ENCODE results near the gene GHRHR. TPM values are rescaled to one million over a fixed set of nuclear protein-coding genes. Genes with fewer than 3 reads are reported as not detected.

Gene GHRHR
- total and polyA plus RNA-seq, 2 experiments from 2014 or later = 12.2 TPM; not detected in 1

DNA sequence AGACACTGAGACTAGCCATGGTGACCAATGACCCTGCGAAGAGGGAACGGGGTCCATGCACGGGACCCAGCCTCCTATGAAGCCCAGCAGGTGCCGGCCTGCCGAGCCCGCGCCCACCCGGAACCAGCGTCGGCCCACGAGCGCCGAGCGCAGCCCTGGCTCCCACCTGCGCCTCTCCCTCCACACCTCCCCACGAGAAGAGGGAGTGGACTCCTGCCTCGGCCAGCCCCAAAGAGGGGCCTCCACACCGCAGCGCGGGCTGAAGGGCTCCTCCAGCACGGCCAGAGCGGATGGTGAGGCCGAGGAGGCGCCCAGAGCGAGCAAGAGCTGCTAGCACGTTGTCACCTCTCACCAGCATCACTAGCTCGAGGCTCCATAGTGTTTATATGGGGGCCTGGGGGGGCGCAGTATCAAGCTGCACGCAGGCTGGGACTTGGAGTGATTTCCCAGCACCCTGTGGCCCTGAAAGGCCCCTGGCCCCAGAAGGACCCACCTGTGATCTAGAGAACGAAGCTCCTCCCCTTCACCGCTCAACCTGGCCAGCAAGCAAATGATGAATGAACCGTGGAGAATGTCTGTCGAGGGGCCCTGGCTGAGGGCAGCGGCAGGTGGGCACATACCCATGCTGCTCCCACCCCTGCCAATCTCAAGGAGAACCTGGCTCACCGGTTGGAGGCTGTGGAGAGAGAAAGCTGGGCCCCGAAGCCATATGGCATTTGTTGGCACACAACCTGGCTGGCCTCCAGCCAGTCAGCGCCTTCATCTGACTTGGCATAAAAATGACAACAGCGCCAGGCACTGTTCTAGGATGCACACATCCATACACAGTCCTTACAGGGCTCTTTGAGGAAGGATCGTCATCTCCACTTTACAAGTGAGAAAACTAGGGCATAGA lies 30.7 kb downstream of the GHRHR start:
- 95% methylated on average over 39 of the region's 39 CpGs for WGBS (ENCODE audit: low lambda C conversion rate, missing lambda C conversion rate)
- no peak overlapping the region for H2AFZ ChIP-seq
- H4K20me1 ChIP-seq (ENCODE audit: insufficient read depth, poor library complexity, severe bottlenecking) = no peaks in the 10 kb centered on the region
- H3K4me3 ChIP-seq = no peak overlapping the region
- no peaks in the 10 kb centered on the region for H3K27me3 ChIP-seq
- no peaks in the 10 kb centered on the region for H3K36me3 ChIP-seq (replicated peaks; ENCODE audit: insufficient read depth, low read depth)
- H3K4me1 ChIP-seq (ENCODE audit: insufficient read depth) = no peaks in the 10 kb centered on the region
- no peak overlapping the region for H3K27ac ChIP-seq
- no peaks in the 10 kb centered on the region for H3K79me2 ChIP-seq
- no peaks in the 10 kb centered on the region for H3K9me3 ChIP-seq (ENCODE audit: low read depth)
- no peaks in the 10 kb centered on the region for H3K9me2 ChIP-seq (replicated peaks; ENCODE audit: insufficient read depth)
- TF ChIP-seq EZH2phosphoT487 (IDR thresholded peaks at IDR 0.05; ENCODE audit: low read depth, severe bottlenecking, unreplicated experiment) (no peak), EZH2 (IDR thresholded peaks at IDR 0.05; ENCODE audit: borderline replicate concordance) (no peak)
- TF ChIP-seq, protein P1, sequence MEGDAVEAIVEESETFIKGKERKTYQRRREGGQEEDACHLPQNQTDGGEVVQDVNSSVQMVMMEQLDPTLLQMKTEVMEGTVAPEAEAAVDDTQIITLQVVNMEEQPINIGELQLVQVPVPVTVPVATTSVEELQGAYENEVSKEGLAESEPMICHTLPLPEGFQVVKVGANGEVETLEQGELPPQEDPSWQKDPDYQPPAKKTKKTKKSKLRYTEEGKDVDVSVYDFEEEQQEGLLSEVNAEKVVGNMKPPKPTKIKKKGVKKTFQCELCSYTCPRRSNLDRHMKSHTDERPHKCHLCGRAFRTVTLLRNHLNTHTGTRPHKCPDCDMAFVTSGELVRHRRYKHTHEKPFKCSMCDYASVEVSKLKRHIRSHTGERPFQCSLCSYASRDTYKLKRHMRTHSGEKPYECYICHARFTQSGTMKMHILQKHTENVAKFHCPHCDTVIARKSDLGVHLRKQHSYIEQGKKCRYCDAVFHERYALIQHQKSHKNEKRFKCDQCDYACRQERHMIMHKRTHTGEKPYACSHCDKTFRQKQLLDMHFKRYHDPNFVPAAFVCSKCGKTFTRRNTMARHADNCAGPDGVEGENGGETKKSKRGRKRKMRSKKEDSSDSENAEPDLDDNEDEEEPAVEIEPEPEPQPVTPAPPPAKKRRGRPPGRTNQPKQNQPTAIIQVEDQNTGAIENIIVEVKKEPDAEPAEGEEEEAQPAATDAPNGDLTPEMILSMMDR (IDR thresholded peaks at IDR 0.05; ENCODE audit: poor library complexity) = no peak
- DNase-seq (ENCODE audit: low spot score) = no peak
- H3K4me2 ChIP-seq = no peak overlapping the region

DNA sequence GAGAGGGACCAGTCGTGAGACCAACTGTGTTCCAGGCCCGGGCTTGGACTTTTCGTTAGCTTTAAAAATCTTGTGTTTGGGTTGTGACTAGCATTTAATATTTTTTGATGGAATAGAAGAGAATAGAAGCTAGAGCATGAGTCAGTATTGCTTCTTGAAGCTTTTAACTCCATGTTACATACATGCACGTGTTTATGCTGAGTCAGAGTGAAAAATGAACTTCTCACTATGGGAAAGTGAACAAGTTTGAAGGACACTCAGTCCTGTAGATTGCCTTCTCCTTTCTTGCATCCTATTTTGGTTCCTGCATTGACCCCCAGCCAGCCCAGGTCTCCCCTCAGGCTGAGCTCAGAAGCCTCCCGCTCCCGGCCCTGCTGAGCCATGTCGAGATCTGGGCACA lies 31.8 kb downstream of the GHRHR start:
- Histone ChIP-seq H3K9me2 (replicated peaks; ENCODE audit: insufficient read depth) (no peaks in the 10 kb centered on the region), H3K27me3 (no peaks in the 10 kb centered on the region), H3K79me2 (no peaks in the 10 kb centered on the region), H3K27ac (no peak overlapping the region), H2AFZ (no peak overlapping the region), H3K4me3 (no peak overlapping the region), H3K4me2 (no peak overlapping the region), H3K9me3 (ENCODE audit: low read depth) (no peaks in the 10 kb centered on the region), H3K36me3 (replicated peaks; ENCODE audit: insufficient read depth, low read depth) (no peaks in the 10 kb centered on the region), H4K20me1 (ENCODE audit: insufficient read depth, poor library complexity, severe bottlenecking) (no peaks in the 10 kb centered on the region), H3K4me1 (ENCODE audit: insufficient read depth) (no peaks in the 10 kb centered on the region)
- 91% methylated on average over 7 of the region's 7 CpGs for WGBS (ENCODE audit: low lambda C conversion rate, missing lambda C conversion rate)
- TF ChIP-seq EZH2phosphoT487 (IDR thresholded peaks at IDR 0.05; ENCODE audit: low read depth, severe bottlenecking, unreplicated experiment) (no peak), EZH2 (IDR thresholded peaks at IDR 0.05; ENCODE audit: borderline replicate concordance) (no peak)
- TF ChIP-seq, protein P1 (IDR thresholded peaks at IDR 0.05; ENCODE audit: poor library complexity) = no peak
- DNase-seq (ENCODE audit: low spot score) = no peak

DNA sequence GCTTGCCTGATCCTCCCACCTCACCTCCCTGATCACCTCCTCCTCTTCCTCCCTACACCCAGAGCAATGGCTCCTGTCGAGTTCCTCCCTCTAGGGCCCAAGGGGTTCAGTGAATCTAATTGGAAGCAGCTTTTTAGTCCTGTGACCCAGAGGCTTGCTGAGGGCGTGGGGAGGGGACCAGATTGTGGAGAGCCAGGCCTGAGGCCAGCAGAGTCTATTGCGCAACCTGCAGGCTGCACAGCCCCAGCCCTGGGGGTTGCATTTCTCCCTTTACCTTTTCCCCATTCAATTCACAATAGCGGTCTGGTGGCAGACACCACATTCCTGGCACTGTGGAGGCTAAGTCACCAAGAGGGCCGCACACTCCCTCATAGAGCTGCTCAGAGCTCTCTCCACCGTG lies 32.5 kb downstream of the GHRHR start:
- H3K27me3 ChIP-seq = no peaks in the 10 kb centered on the region
- no peaks in the 10 kb centered on the region for H3K4me1 ChIP-seq (ENCODE audit: insufficient read depth)
- DNase-seq (ENCODE audit: low spot score) = no peak
- no peaks in the 10 kb centered on the region for H3K79me2 ChIP-seq
- no peak overlapping the region for H3K4me3 ChIP-seq
- no peak overlapping the region for H3K4me2 ChIP-seq
- WGBS (ENCODE audit: low lambda C conversion rate, missing lambda C conversion rate) = 77% methylated on average over 6 of the region's 6 CpGs
- H4K20me1 ChIP-seq (ENCODE audit: insufficient read depth, poor library complexity, severe bottlenecking) = no peaks in the 10 kb centered on the region
- H3K27ac ChIP-seq = no peak overlapping the region
- TF ChIP-seq EZH2phosphoT487 (IDR thresholded peaks at IDR 0.05; ENCODE audit: low read depth, severe bottlenecking, unreplicated experiment) (no peak), EZH2 (IDR thresholded peaks at IDR 0.05; ENCODE audit: borderline replicate concordance) (no peak)
- no peaks in the 10 kb centered on the region for H3K9me2 ChIP-seq (replicated peaks; ENCODE audit: insufficient read depth)
- no peak overlapping the region for H2AFZ ChIP-seq
- H3K36me3 ChIP-seq (replicated peaks; ENCODE audit: insufficient read depth, low read depth) = no peaks in the 10 kb centered on the region
- H3K9me3 ChIP-seq (ENCODE audit: low read depth) = no peaks in the 10 kb centered on the region

DNA sequence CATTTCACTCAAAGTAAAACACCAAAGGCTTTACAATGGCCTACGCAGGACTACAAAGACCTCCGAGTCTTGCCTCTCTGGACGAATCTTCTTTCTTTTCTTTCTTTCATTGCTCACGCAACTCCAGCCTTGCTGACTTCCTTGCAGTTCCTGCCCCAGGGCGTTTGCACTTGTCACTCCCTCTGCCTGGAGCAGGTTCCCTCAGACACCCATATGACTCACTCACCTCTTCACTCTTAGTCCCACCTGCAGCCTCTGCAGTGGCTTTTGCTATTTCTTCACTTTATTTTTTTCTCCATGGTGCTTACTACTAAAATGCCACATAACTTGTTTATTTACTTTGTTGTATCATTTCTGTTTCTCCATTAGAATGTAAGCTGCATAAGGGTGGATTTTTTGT lies 33.1 kb downstream of the GHRHR start:
- no peak overlapping the region for H3K27ac ChIP-seq
- no peak overlapping the region for H3K4me2 ChIP-seq
- no peaks in the 10 kb centered on the region for H3K27me3 ChIP-seq
- no peaks in the 10 kb centered on the region for H3K9me3 ChIP-seq (ENCODE audit: low read depth)
- H4K20me1 ChIP-seq (ENCODE audit: insufficient read depth, poor library complexity, severe bottlenecking) = no peaks in the 10 kb centered on the region
- no peaks in the 10 kb centered on the region for H3K9me2 ChIP-seq (replicated peaks; ENCODE audit: insufficient read depth)
- no peak overlapping the region for H3K4me3 ChIP-seq
- WGBS (ENCODE audit: low lambda C conversion rate, missing lambda C conversion rate) = 84% methylated on average over 5 of the region's 5 CpGs
- H2AFZ ChIP-seq = no peak overlapping the region
- H3K36me3 ChIP-seq (replicated peaks; ENCODE audit: insufficient read depth, low read depth) = no peaks in the 10 kb centered on the region
- no peaks in the 10 kb centered on the region for H3K4me1 ChIP-seq (ENCODE audit: insufficient read depth)
- no peak for DNase-seq (ENCODE audit: low spot score)
- TF ChIP-seq, protein P1 (IDR thresholded peaks at IDR 0.05; ENCODE audit: poor library complexity) = no peak
- H3K79me2 ChIP-seq = no peaks in the 10 kb centered on the region

All from hepatocyte (in vitro differentiated cells).